ENCODE measurements around the gene ACTR3C. TPM values are rescaled to one million over a fixed set of nuclear protein-coding genes. Genes with fewer than 3 reads are reported as not detected.

Gene ACTR3C
- total and polyA plus RNA-seq, 12 donors = 6.6 to 50.0 (median 26.0) TPM

DNA sequence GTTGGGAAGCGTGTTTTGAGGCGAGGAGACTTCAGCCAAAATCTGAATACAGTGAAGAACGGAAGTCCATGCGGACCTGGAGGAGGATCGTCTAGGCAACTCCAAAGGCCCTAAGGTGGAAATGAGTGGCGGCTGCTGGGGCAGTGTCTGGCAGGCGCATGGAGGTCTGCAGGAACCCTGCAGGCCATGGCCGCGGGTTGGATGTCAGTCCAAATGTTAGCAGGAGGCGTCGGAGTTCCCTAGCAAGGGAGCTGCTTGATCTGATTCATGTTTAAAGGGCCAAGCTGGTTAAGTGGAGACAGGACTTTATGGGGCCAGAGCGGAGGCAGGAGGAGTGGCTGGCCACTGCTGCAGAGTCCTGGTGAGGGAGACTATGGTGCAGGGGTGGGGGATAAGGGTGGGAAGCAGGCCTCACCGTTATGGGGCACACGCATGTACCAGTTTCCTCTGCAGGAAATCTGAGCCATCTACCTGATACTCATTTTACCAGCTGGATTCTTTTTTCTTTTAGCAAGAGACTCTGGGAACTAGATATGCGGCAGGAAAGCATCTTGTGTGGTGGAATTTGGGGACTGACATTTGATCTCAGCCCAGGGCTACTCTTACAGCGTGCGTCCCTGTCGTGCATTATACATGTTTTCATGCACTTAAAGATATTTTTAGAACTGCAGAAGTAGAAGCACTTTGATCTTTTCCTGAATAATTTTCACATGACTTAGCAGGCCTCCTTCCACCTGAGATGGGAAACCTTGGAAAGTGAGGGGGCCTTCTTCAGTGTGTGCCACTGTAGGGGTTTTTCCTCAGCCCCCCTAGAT, 38.7 kb upstream of the ACTR3C start:
- WGBS, 4 donors = 79 to 90% (median 82%) methylated on average over 18 of the region's 18 CpGs

GRCh38 chr7:150361402-150361801, 38.1 kb upstream of the ACTR3C start:
- TF ChIP-seq, protein P1, sequence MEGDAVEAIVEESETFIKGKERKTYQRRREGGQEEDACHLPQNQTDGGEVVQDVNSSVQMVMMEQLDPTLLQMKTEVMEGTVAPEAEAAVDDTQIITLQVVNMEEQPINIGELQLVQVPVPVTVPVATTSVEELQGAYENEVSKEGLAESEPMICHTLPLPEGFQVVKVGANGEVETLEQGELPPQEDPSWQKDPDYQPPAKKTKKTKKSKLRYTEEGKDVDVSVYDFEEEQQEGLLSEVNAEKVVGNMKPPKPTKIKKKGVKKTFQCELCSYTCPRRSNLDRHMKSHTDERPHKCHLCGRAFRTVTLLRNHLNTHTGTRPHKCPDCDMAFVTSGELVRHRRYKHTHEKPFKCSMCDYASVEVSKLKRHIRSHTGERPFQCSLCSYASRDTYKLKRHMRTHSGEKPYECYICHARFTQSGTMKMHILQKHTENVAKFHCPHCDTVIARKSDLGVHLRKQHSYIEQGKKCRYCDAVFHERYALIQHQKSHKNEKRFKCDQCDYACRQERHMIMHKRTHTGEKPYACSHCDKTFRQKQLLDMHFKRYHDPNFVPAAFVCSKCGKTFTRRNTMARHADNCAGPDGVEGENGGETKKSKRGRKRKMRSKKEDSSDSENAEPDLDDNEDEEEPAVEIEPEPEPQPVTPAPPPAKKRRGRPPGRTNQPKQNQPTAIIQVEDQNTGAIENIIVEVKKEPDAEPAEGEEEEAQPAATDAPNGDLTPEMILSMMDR (IDR thresholded peaks at IDR 0.05) = no peak
- TF ChIP-seq POLR2A (IDR thresholded peaks at IDR 0.05) = no peak
- Histone ChIP-seq H3K4me3 (no peak overlapping the region), H3K9me3 (replicated peaks in 1 of 3) (no peaks in the 10 kb centered on the region), H3K27me3 (no peaks in the 10 kb centered on the region), H3K36me3 (replicated peaks in 1 of 2) (no peaks in the 10 kb centered on the region), H3K4me1 (replicated peaks in 1 of 2) (no peaks in the 10 kb centered on the region), H3K27ac (no peak overlapping the region)
- DNase-seq = no peak
- WGBS, 4 donors = 72 to 80% (median 77%) methylated on average over 7 of the region's 7 CpGs
- intact Hi-C loops (cut with DNase I) = no loop called here

More for the DNA sequence above, 38.7 kb upstream of the ACTR3C start:
- Histone ChIP-seq H3K36me3 (replicated peaks in 1 of 2) (no peaks in the 10 kb centered on the region), H3K4me3 (no peak overlapping the region), H3K4me1 (replicated peaks in 1 of 2) (no peaks in the 10 kb centered on the region), H3K27ac (no peak overlapping the region), H3K9me3 (replicated peaks in 1 of 3) (no peaks in the 10 kb centered on the region), H3K27me3 (no peaks in the 10 kb centered on the region)
- DNase-seq = no peak
- intact Hi-C loops (cut with DNase I) = no loop called here
- TF ChIP-seq, protein P1 (IDR thresholded peaks at IDR 0.05) = no peak
- no peak for TF ChIP-seq POLR2A (IDR thresholded peaks at IDR 0.05)

- TF ChIP-seq, protein P1 (IDR thresholded peaks at IDR 0.05) = no peak
- no peak for TF ChIP-seq POLR2A (IDR thresholded peaks at IDR 0.05)
- Histone ChIP-seq H3K27ac (no peak overlapping the region), H3K9me3 (replicated peaks in 1 of 3) (no peaks in the 10 kb centered on the region), H3K4me3 (no peak overlapping the region), H3K36me3 (replicated peaks in 1 of 2) (no peaks in the 10 kb centered on the region), H3K27me3 (no peaks in the 10 kb centered on the region), H3K4me1 (replicated peaks in 1 of 2) (peaks cover 0 to 1% of the 10 kb centered on the region in 2 donors)
- intact Hi-C loops (cut with DNase I) = no loop called here
- no peak for DNase-seq
- WGBS, 4 donors = 63 to 76% (median 67%) methylated on average over 5 of the region's 5 CpGs
These were observed 37.2 kb upstream of the ACTR3C start for GRCh38 chr7:150360363-150361058.

- WGBS, 4 donors = 88 to 95% (median 94%) methylated on average over 2 of the region's 2 CpGs
- TF ChIP-seq, protein P1 (IDR thresholded peaks at IDR 0.05) = no peak
- no peak for TF ChIP-seq POLR2A (IDR thresholded peaks at IDR 0.05)
- Histone ChIP-seq H3K4me1 (replicated peaks in 1 of 2) (peaks cover 0 to 3% of the 10 kb centered on the region in 2 donors), H3K27ac (no peak overlapping the region), H3K9me3 (replicated peaks in 1 of 3) (no peaks in the 10 kb centered on the region), H3K27me3 (no peaks in the 10 kb centered on the region), H3K4me3 (no peak overlapping the region), H3K36me3 (replicated peaks in 1 of 2) (no peaks in the 10 kb centered on the region)
- intact Hi-C loops (cut with DNase I) = loop anchor here in 1 of 2 donors (10.0 kb wide), 1 partner anchor 55 kb away; no protein-coding TSS in a partner anchor
- DNase-seq = no peak
These were observed 36.4 kb upstream of the ACTR3C start for GRCh38 chr7:150359622-150360362.

Data from adrenal gland (tissue), 12 donors.